Measurements from ENCODE around the gene DNAJC30.

The DNAJC30 gene

DNA sequence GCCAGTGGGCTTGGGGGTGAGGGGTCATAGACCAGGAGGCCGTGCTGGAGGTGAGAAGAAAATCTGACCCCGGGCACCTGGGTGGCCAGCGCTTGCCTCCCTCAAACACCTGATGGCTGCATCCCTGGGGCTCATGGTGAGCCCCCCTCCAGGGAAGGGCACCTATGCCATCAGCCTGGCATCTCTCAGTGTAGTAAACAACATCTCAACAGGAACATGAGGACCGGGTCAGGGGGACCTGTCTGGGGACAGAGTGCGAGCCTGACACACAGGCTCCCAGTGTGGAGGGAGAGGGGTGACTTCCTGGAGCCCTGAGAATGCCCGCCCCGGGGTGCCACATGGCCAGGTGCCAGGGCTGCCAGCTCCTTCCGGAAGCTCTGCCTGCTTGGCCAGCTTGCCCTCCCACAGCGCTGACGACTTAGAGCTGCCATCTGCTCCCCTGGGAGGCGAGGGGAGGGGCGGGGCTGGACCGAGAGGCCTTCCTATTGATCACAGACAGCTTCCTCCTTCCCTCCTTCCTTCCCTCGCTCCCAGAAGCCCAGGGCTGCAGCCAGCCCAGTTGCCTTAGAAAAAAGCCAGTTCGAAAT is 23.9 kb upstream of the DNAJC30 start:
- TF ChIP-seq, protein P1, sequence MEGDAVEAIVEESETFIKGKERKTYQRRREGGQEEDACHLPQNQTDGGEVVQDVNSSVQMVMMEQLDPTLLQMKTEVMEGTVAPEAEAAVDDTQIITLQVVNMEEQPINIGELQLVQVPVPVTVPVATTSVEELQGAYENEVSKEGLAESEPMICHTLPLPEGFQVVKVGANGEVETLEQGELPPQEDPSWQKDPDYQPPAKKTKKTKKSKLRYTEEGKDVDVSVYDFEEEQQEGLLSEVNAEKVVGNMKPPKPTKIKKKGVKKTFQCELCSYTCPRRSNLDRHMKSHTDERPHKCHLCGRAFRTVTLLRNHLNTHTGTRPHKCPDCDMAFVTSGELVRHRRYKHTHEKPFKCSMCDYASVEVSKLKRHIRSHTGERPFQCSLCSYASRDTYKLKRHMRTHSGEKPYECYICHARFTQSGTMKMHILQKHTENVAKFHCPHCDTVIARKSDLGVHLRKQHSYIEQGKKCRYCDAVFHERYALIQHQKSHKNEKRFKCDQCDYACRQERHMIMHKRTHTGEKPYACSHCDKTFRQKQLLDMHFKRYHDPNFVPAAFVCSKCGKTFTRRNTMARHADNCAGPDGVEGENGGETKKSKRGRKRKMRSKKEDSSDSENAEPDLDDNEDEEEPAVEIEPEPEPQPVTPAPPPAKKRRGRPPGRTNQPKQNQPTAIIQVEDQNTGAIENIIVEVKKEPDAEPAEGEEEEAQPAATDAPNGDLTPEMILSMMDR (conservative IDR thresholded peaks at IDR 0.05; ENCODE audit: low read depth, low read length): no peak
- no peak for DNase-seq (ENCODE audit: low read depth)
- no peak overlapping the region for H3K4me3 ChIP-seq (ENCODE audit: low read length)

DNA sequence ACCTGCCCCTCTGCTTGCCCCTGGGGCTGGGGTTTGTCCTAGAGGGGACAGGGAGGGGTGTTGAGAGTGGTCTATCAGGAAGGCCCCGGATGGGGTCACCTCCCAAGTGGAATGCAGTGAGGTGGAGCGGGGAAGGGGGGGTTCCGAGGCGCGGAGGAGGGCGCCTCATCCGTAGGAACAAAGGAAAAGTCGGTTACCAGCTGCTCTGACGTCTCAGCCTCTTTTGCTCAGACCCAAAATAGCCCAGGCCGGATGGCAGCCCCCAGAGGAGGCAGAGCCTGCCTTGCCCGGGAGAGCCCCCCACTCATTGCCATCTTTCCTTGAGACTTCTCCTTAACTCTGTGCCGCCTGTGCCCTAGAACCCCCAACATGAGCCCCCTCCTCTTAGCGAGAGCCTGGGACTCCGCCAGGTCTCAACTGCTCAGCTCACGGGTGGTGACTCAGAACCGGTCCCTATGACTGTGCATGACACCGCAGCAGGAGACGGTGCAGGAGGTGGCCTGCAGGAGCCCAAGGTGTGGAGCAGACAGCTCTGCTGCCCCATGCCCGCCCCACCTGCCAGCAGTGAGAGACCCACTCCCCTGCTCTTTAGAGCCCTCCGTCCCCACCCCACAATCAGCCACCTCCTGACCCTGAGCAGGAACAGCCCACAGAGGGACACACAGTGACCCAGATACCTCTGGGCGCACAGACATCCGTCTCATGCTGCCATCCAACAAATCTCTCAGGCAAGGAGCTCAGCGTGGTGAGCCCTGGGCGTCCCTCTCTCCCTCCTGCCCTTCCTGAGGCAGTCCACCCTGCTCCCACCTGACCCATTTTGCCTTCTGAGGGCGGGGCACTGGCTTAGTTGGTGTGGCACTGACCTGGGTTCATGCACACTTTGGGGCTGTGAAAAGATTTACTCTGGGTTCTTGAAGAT is 23.1 kb upstream of the DNAJC30 start:
- TF ChIP-seq, protein P1 (conservative IDR thresholded peaks at IDR 0.05; ENCODE audit: low read depth, low read length): no peak
- DNase-seq (ENCODE audit: low read depth): no peak
- no peak overlapping the region for H3K4me3 ChIP-seq (ENCODE audit: low read length)

DNA sequence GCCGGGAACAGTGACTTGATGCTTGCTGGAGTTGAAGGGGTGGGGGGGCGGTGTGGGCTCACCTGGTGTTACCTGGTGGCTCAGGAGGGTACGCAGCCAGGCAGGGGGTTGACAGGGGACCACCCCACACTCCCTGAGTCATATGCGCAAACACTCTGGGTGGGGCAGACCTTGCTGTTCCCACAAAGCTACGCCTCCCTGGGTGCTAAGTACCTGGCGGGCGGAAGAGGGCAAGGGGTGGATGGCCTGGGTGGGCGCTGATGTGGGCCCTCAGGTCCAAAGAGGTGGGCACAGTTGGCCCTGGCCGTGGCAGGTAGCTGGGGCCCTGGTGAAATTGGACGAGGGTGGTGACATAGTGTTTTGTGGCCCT is 22.3 kb upstream of the DNAJC30 start:
- TF ChIP-seq, protein P1 (conservative IDR thresholded peaks at IDR 0.05; ENCODE audit: low read depth, low read length): no peak
- no peak overlapping the region for H3K4me3 ChIP-seq (ENCODE audit: low read length)
- DNase-seq (ENCODE audit: low read depth): no peak

DNA sequence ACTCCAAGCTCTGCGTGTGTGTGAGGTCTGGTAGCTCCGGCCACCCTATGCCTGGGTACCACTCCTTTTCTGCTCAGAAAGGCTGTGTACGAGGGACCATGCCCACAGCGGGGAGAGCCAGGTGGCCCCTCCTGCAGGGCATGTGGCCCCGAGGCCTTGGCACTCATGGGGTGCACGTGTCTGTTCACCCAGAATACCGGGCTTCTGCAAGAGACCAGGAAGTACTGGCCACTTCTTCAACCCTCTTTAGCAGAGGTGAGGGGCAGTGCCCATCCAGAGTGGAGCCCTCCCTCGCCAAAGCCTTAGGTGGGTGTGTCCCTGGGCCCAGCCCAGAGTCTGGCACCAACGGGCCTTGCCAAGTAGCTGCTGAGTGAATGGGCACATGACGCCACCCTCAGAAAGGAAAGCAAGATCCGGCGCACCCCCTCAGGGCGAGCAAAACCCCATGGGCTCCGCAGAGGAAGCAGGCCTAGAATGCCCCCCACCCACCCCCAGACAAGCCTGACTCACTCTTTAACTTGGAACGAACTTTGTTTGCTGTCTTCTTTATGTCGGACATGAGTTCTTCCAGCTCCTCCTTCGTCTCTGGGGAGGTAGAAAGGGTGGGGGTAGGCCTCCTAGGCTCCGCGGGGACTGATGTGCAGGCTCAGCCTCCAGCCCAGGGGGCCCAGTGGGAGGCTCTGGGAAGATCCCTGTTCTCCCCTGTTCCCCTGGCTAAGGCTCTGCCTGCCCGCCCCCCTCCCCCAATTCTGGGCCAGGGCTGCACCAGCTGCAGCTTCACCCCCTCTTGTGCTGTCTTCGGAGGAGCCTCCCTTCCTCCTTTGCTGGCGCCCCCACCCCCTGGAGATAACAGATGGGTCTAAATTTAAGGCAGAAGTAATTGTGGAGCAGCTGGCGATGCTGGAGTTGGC is 21.6 kb upstream of the DNAJC30 start:
- TF ChIP-seq, protein P1 (conservative IDR thresholded peaks at IDR 0.05; ENCODE audit: low read depth, low read length): no peak
- no peak overlapping the region for H3K4me3 ChIP-seq (ENCODE audit: low read length)
- no peak for DNase-seq (ENCODE audit: low read depth)

DNA sequence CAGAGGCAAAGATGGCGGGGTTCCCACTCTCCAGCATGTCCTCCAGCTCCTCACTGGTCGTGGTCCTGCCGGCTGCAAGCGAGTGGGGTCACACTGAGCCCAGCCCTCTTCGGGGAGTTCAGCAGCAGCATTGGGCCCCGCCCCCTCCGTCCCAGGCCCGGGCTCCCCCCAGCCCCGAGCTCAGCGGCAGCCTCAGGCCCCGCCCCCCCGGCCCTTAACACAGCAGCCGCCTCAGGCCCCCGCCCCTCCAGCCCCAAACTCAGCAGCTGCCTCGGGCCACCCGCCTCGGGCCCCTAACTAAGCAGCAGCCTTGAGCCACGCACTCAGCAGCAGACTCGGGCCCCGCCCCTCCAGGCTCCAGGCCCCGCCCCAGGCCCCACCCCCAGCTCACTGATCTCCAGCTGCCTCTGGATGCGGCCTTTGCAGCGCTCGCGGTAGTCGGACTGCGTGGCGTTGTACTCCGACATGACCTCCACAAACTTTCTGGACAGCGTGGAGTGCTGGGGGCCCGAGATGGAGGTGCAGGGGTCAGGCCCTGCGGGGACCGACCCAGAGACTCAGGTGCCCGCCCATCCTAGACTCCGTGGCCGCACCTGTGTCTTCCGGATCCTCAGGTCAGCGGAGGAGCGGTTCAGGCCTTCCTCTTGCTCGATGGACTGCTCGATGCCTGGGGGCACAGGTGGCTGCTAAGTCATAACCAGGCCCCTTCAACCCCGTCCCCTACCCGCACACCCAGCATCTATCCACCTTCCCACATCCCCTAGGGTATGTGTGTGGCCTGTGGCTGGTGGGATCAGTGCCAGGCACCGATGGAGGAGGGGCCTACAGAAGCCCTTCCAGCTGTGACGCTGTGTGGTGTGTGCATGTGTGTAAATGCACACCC is 20.7 kb upstream of the DNAJC30 start:
- TF ChIP-seq, protein P1 (conservative IDR thresholded peaks at IDR 0.05; ENCODE audit: low read depth, low read length): no peak
- DNase-seq (ENCODE audit: low read depth): no peak
- no peak overlapping the region for H3K4me3 ChIP-seq (ENCODE audit: low read length)

DNA sequence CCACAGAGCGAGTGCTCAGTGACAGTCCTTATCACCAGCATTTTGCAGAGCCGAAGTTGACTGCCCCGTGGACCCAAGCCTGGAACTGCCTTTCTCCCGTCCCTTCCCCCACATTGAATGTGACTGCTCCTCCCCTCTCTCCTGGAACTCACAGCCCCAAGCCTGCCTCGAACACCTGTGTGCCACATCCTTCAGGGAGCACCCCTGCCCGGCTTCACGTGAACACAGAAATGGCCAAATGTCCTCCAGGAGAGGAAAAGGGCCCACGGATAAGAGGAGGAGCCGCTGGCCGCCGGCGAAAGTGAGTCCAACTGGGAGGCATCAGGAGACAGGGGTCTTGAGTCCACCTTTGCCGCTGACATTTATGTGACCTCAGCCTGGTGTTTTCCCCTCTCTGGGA is 20.0 kb upstream of the DNAJC30 start:
- no peak overlapping the region for H3K4me3 ChIP-seq (ENCODE audit: low read length)
- TF ChIP-seq, protein P1 (conservative IDR thresholded peaks at IDR 0.05; ENCODE audit: low read depth, low read length): no peak
- no peak for DNase-seq (ENCODE audit: low read depth)
